ENCODE results near the gene NPFF. TPM values are rescaled to one million over a fixed set of nuclear protein-coding genes. Genes with fewer than 3 reads are reported as not detected.
"Not testable (repeated sequence)": the region's sequence is repeated elsewhere in the genome, so short reads cannot be mapped to it uniquely, and the experiment has no call there.

The NPFF gene
- not detected for total RNA-seq

GRCh38 chr12:53506881-53507602 is at the start of gene NPFF:
Gene NPFF, minus strand, starts transcription at chr12:53507484. Its CDS starts 10 bp downstream, at chr12:53507474.
- no peak within 1 kb of the TSS for H3K27ac Mint-ChIP-seq
- H3K4me3 Mint-ChIP-seq = no peak within 1 kb of the TSS
- peaks cover 3% of the 10 kb centered on the region for H3K36me3 Mint-ChIP-seq
- H3K4me1 Mint-ChIP-seq = peaks cover 12% of the 10 kb centered on the region
- POLR2A ChIA-PET = interaction anchor here (0.6 to 4.4 kb wide), 2 partner anchors 7 to 146 kb away, joined by 3 to 27 read pairs; partner anchors contain the start of genes MAP3K12 and TARBP2
- H3K9me3 Mint-ChIP-seq = no peaks in the 10 kb centered on the region
- ATAC-seq (ENCODE audit: low read depth) (no peak), DNase-seq (no peak)
- H3K27me3 Mint-ChIP-seq = no peaks in the 10 kb centered on the region

- Mint-ChIP-seq H3K9me3 (no peaks in the 10 kb centered on the region), H3K27ac (no peak overlapping the region), H3K4me1 (peaks cover 6% of the 10 kb centered on the region), H3K36me3 (peaks cover 6% of the 10 kb centered on the region), H3K27me3 (no peaks in the 10 kb centered on the region), H3K4me3 (no peak overlapping the region)
- DNase-seq = no peak
- POLR2A ChIA-PET = interaction anchor here (0.6 kb wide), 1 partner anchor 9 kb away, joined by 3 read pairs; no protein-coding TSS in a partner anchor
- no peak for ATAC-seq (ENCODE audit: low read depth)
Observed at GRCh38 chr12:53552361-53553327, 45.4 kb upstream of the NPFF start.

- Mint-ChIP-seq H3K4me1 (no peaks in the 10 kb centered on the region), H3K9me3 (no peaks in the 10 kb centered on the region), H3K36me3 (peaks cover 8% of the 10 kb centered on the region), H3K4me3 (no peak overlapping the region), H3K27ac (no peak overlapping the region), H3K27me3 (no peaks in the 10 kb centered on the region)
- POLR2A ChIA-PET = interaction anchor here (0.6 kb wide), 1 partner anchor 8 kb away, joined by 3 read pairs; no protein-coding TSS in a partner anchor
- no peak for DNase-seq
- no peak for ATAC-seq (ENCODE audit: low read depth)
Observed at GRCh38 chr12:53551889-53552291, 44.6 kb upstream of the NPFF start.

GRCh38 chr12:53550595-53550994 is 43.3 kb upstream of the NPFF start:
- Mint-ChIP-seq H3K27me3 (no peaks in the 10 kb centered on the region), H3K9me3 (no peaks in the 10 kb centered on the region), H3K4me1 (no peaks in the 10 kb centered on the region), H3K4me3 (no peak overlapping the region), H3K27ac (no peak overlapping the region), H3K36me3 (peaks cover 8% of the 10 kb centered on the region)
- DNase-seq (no peak), ATAC-seq (ENCODE audit: low read depth) (no peak)
- POLR2A ChIA-PET = no interaction called here

- H3K4me3 Mint-ChIP-seq; H3K27ac Mint-ChIP-seq; H3K4me1 Mint-ChIP-seq; H3K27me3 Mint-ChIP-seq; DNase-seq; H3K36me3 Mint-ChIP-seq; ATAC-seq (ENCODE audit: low read depth); POLR2A ChIA-PET; H3K9me3 Mint-ChIP-seq: not testable (repeated sequence)
Observed at GRCh38 chr12:53550131-53550530, 42.8 kb upstream of the NPFF start.

GRCh38 chr12:53548354-53548753 is 41.1 kb upstream of the NPFF start:
- not testable (repeated sequence) for H3K36me3 Mint-ChIP-seq; ATAC-seq (ENCODE audit: low read depth); H3K27ac Mint-ChIP-seq

GRCh38 chr12:53543539-53543938 is 36.3 kb upstream of the NPFF start:
- Mint-ChIP-seq H3K27me3 (no peaks in the 10 kb centered on the region), H3K27ac (peak overlapping the region; percentile 62), H3K36me3 (peaks cover 10% of the 10 kb centered on the region), H3K9me3 (no peaks in the 10 kb centered on the region), H3K4me1 (peaks cover 9% of the 10 kb centered on the region), H3K4me3 (peak overlapping the region; percentile 7)
- POLR2A ChIA-PET = interaction anchor here (0.6 to 1.6 kb wide), 4 partner anchors 9 to 132 kb away, joined by 3 to 12 read pairs (median 6); partner anchors contain the start of gene ATP5MC2
- ATAC-seq (ENCODE audit: low read depth) = peak; percentile 95
- no peak for DNase-seq

More at GRCh38 chr12:53548354-53548753, 41.1 kb upstream of the NPFF start:
- H3K4me3 Mint-ChIP-seq, POLR2A ChIA-PET, H3K9me3 Mint-ChIP-seq, H3K27me3 Mint-ChIP-seq, DNase-seq, H3K4me1 Mint-ChIP-seq: not testable (repeated sequence)

- Mint-ChIP-seq H3K27ac (no peak overlapping the region), H3K27me3 (no peaks in the 10 kb centered on the region), H3K9me3 (no peaks in the 10 kb centered on the region), H3K4me1 (peaks cover 9% of the 10 kb centered on the region), H3K36me3 (peaks cover 17% of the 10 kb centered on the region), H3K4me3 (no peak overlapping the region)
- no peak for ATAC-seq (ENCODE audit: low read depth)
- POLR2A ChIA-PET = no interaction called here
- no peak for DNase-seq
Observed at GRCh38 chr12:53539526-53539925, 32.2 kb upstream of the NPFF start.

- H3K27ac Mint-ChIP-seq = no peak overlapping the region
- no peak overlapping the region for H3K4me3 Mint-ChIP-seq
- peaks cover under 1% of the 10 kb centered on the region for H3K4me1 Mint-ChIP-seq
- H3K9me3 Mint-ChIP-seq = no peaks in the 10 kb centered on the region
- POLR2A ChIA-PET = no interaction called here
- ATAC-seq (ENCODE audit: low read depth) (no peak), DNase-seq (no peak)
- H3K27me3 Mint-ChIP-seq = no peaks in the 10 kb centered on the region
- H3K36me3 Mint-ChIP-seq = peaks cover 22% of the 10 kb centered on the region
Observed at GRCh38 chr12:53538209-53538689, 31.0 kb upstream of the NPFF start.

GRCh38 chr12:53536962-53537361 is 29.7 kb upstream of the NPFF start:
- POLR2A ChIA-PET = no interaction called here

GRCh38 chr12:53533471-53533870 is 26.2 kb upstream of the NPFF start:
- no peaks in the 10 kb centered on the region for H3K9me3 Mint-ChIP-seq
- no peaks in the 10 kb centered on the region for H3K4me1 Mint-ChIP-seq
- no peak overlapping the region for H3K4me3 Mint-ChIP-seq
- no peaks in the 10 kb centered on the region for H3K27me3 Mint-ChIP-seq
- peaks cover 26% of the 10 kb centered on the region for H3K36me3 Mint-ChIP-seq
- ATAC-seq (ENCODE audit: low read depth) (no peak), DNase-seq (no peak)
- no peak overlapping the region for H3K27ac Mint-ChIP-seq
- POLR2A ChIA-PET = no interaction called here

More at GRCh38 chr12:53536962-53537361, 29.7 kb upstream of the NPFF start:
- Mint-ChIP-seq H3K4me3 (no peak overlapping the region), H3K36me3 (peaks cover 25% of the 10 kb centered on the region), H3K27me3 (no peaks in the 10 kb centered on the region), H3K27ac (no peak overlapping the region), H3K4me1 (no peaks in the 10 kb centered on the region), H3K9me3 (no peaks in the 10 kb centered on the region)
- no peak for DNase-seq
- ATAC-seq (ENCODE audit: low read depth) = no peak

GRCh38 chr12:53532524-53533445 is 25.5 kb upstream of the NPFF start:
- POLR2A ChIA-PET = no interaction called here
- Mint-ChIP-seq H3K9me3 (no peaks in the 10 kb centered on the region), H3K4me1 (no peaks in the 10 kb centered on the region), H3K27me3 (no peaks in the 10 kb centered on the region), H3K4me3 (no peak overlapping the region), H3K27ac (no peak overlapping the region), H3K36me3 (peaks cover 26% of the 10 kb centered on the region)
- DNase-seq = no peak
- no peak for ATAC-seq (ENCODE audit: low read depth)
